Heart right ventricle (tissue), 16 donors: ENCODE data around the gene UNC45B. TPM values are rescaled to one million over a fixed set of nuclear protein-coding genes. Genes with fewer than 3 reads are reported as not detected.
A peak's percentile ranks its signal among the peaks of the same experiment; 100 is the strongest.

Experiments
- ATAC-seq, 8 donors: fragments of 200-7000 bp; cut with Tn5 transposase; one replicate each; pipeline ENCODE4 v1.9.1; 2020; ENCODE audit warnings: mild to moderate bottlenecking in 8 of 8, moderate library complexity in 8 of 8, moderate number of reproducible peaks in 1 of 8
- DNase-seq, 2 donors: peaks; one replicate each; pipeline ENCODE4 v3.0.0-alpha.2; 2020
- H3K27ac ChIP-seq, 10 donors: fragments of 200-600 bp; sonication (generic) in 2 of 10; one replicate each; pipeline versions ENCODE4 v1.5.0 to v1.8.0; 2020 to 2022; ENCODE audit warnings: mild to moderate bottlenecking in 3 of 10
- H3K27me3 ChIP-seq, 7 donors: fragments of 200-600 bp; one replicate each; pipeline ENCODE4 v1.8.0; 2021 to 2022; ENCODE audit warnings: mild to moderate bottlenecking in 2 of 7
- H3K36me3 ChIP-seq, 9 donors: fragments of 200-600 bp; sonication (generic) in 1 of 9; one replicate each; pipeline versions ENCODE4 v1.5.0 to v1.8.0; 2020 to 2022; ENCODE audit warnings: mild to moderate bottlenecking in 2 of 9
- H3K4me1 ChIP-seq, 9 donors: fragments of 200-600 bp; sonication (generic) in 1 of 9; one replicate each; pipeline versions ENCODE4 v1.5.0 to v1.8.0; 2020 to 2022; ENCODE audit warnings: mild to moderate bottlenecking in 4 of 9
- H3K4me3 ChIP-seq, 10 donors: fragments of 200-600 bp; sonication (generic) in 2 of 10; one replicate each; pipeline versions ENCODE4 v1.5.0 to v1.8.0; 2020 to 2022; ENCODE audit warnings: mild to moderate bottlenecking in 7 of 10, moderate library complexity in 2 of 10
- H3K9me3 ChIP-seq, 11 donors: fragments of 200-600 bp in 10 of 11; sonication (generic) in 2 of 11; one replicate each; pipeline versions ENCODE4 v1.5.0 to v1.8.0; 2013 to 2022; ENCODE audit warnings: mild to moderate bottlenecking in 2 of 11, control low read depth in 1 of 11, moderate library complexity in 1 of 11
- CTCF ChIP-seq, 9 donors: fragments of 200-600 bp; sonication (generic) in 2 of 9; IDR thresholded peaks; one replicate each; pipeline versions ENCODE4 v1.5.0 to v1.8.0; 2021 to 2022; ENCODE audit warnings: antibody characterized with exemption in 9 of 9, mild to moderate bottlenecking in 5 of 9, moderate library complexity in 1 of 9
- WGBS, 2 donors: extraction: QIAGEN DNeasy Blood & Tissue Kit; methylation state at CpG; one replicate each; pipeline ENCODE4 v1.1.7; 2013; ENCODE audit warnings: inconsistent platforms in 1 of 2; 5-methylcytosine and 5-hydroxymethylcytosine counted together
- intact Hi-C, 10 donors: fragments of 100-400 bp; cut with DNase I; formaldehyde crosslinking; loops; one replicate each; pipeline versions ENCODE4 v1.11.1 to v1.14.2; 2022
- polyA plus RNA-seq, 2 donors: library from polyadenylated mRNA; stranded (reverse); fragments of 200-250 nt; gene quantifications; one replicate each; pipeline ENCODE4 v1.2.3, GENCODE V29; 2013
- total RNA-seq, 10 donors: library from RNA; stranded (reverse); fragmentation: NEBNext Ultra II Directional in 3 of 10; extraction: Animal tissue kit (Norgen Biotek cat#: 25700) in 3 of 10; gene quantifications; one replicate each; pipeline versions ENCODE4 v1.2.1 to v1.2.4, GENCODE V29; 2021 to 2023
- donor health status: Arrhythmogenic right ventricular cardiomyopathy.
- donor health status: ischemic (EF 13 %, LVEDD 7.1; RV severe dilation, severe dysfunction).
- donor health status: healthy with polysubstance abuse.
- donor health status: DM: no; HTN: yes; CAD: no.
- donor health status: DM: no; HTN: no; CAD: no.
- donor health status: ischemic (EF 25% LVEDD 6.9; RV normal size, moderate dysfunction).
- donor health status: ischemic (EF 25% LVEDD 5.7; RV mildly dilated, moderate dysfunction).
- donor health status: healthy.
- donor health status: DM: yes; HTN: yes; CAD: no.
- donor health status: Ischemic cardiomyopathy.
- donor health status: ischemic (EF 35%, LVEDD 5.7; RV mildly dilated, moderate dysfunction).
- donor health status: nonischemic (EF 11% LVEDD 7.7; RV severe dilation, severe dysfunction).
- donor health status: DM: yes; HTN: yes; CAD: no.
- donor health status: PGD.
- donor health status: ischemic (EF 29% LVEDD 5.4; RV normal size, mild dysfunction).
- donor health status: nonischemic (EF 23%, LVEDD 6.1; RV moderate dilation, normal function).

The UNC45B gene
- total and polyA plus RNA-seq, 12 donors, result 27.8 to 303 (median 229) TPM

GRCh38 chr17:35238821-35239220, 91.2 kb downstream of the UNC45B start:
- Histone ChIP-seq H3K27ac (no peak overlapping the region), H3K4me3 (peak overlapping the region in 1 of 10 donors; percentile 95), H3K36me3 (no peaks in the 10 kb centered on the region), H3K27me3 (no peaks in the 10 kb centered on the region), H3K9me3 (peaks cover 0 to 5% (median 0%) of the 10 kb centered on the region in 11 donors), H3K4me1 (peaks cover 0 to 27% (median 11%) of the 10 kb centered on the region in 9 donors)
- 65 to 70% methylated on average over 2 of the region's 2 CpGs for WGBS, 2 donors
- no peak for TF ChIP-seq CTCF (IDR thresholded peaks at IDR 0.05)
- no peak for DNase-seq
- no peak for ATAC-seq
- intact Hi-C loops, result no loop called here

Other genes with a start within 250 kb of the UNC45B start
- 1 to 10 TPM; 1.4 to 2.8 (median 1.9) TPM for gene CCT6B, start 186.4 kb upstream of the UNC45B start, total RNA-seq
- 1 to 10 TPM in 1 of 2 donors, under 1 TPM in 1; 0.67 to 1.4 TPM for gene CCT6B, start 186.4 kb upstream of the UNC45B start, polyA plus RNA-seq
- 10 to 100 TPM in 3 of 10 donors, 1 to 10 TPM in 7; 8.1 to 11.2 (median 9.0) TPM for gene ZNF830, start 186.3 kb upstream of the UNC45B start, total RNA-seq
- 1 to 10 TPM; 6.3 to 6.9 TPM for gene ZNF830, start 186.3 kb upstream of the UNC45B start, polyA plus RNA-seq
- 10 to 100 TPM; 16.8 to 27.7 (median 20.7) TPM for gene LIG3, start 167.3 kb upstream of the UNC45B start, total RNA-seq
- 1 to 10 TPM; 5.2 to 9.4 TPM for gene LIG3, start 167.3 kb upstream of the UNC45B start, polyA plus RNA-seq
- gene RFFL, start 84.1 kb upstream of the UNC45B start, total RNA-seq, result 10 to 100 TPM in 9 of 10 donors, 1 to 10 TPM in 1; 9.2 to 19.3 (median 13.9) TPM
- gene RFFL, start 84.1 kb upstream of the UNC45B start, polyA plus RNA-seq, result 1 to 10 TPM; 2.3 to 4.6 TPM
- 1 to 10 TPM; 3.2 to 9.6 (median 5.6) TPM for gene RAD51D, start 28.0 kb upstream of the UNC45B start, total RNA-seq
- 1 to 10 TPM; 3.0 to 4.3 TPM for gene RAD51D, start 28.0 kb upstream of the UNC45B start, polyA plus RNA-seq
- not detected for gene FNDC8, start 26.2 kb upstream of the UNC45B start, total RNA-seq
- not detected for gene FNDC8, start 26.2 kb upstream of the UNC45B start, polyA plus RNA-seq
- gene NLE1, start 5.5 kb upstream of the UNC45B start, total RNA-seq, result 1 to 10 TPM; 2.7 to 5.1 (median 4.2) TPM
- gene NLE1, start 5.5 kb upstream of the UNC45B start, polyA plus RNA-seq, result 1 to 10 TPM; 1.8 to 7.5 TPM
- not detected for gene SLC35G3, start 46.6 kb downstream of the UNC45B start, total RNA-seq
- gene SLC35G3, start 46.6 kb downstream of the UNC45B start, polyA plus RNA-seq, result not detected
- gene SLFN5, start 95.3 kb downstream of the UNC45B start, total RNA-seq, result 10 to 100 TPM; 11.0 to 29.8 (median 15.9) TPM
- gene SLFN5, start 95.3 kb downstream of the UNC45B start, polyA plus RNA-seq, result 1 to 10 TPM; 2.5 to 5.4 TPM
- 10 to 100 TPM; 11.5 to 25.7 (median 18.5) TPM for gene SLFN11, start 225.8 kb downstream of the UNC45B start, total RNA-seq
- 10 to 100 TPM in 1 of 2 donors, 1 to 10 TPM in 1; 4.3 to 16.4 TPM for gene SLFN11, start 225.8 kb downstream of the UNC45B start, polyA plus RNA-seq